Activated T-helper 9 cell treated with anti-CD3 and anti-CD28 coated beads, Interleukin-2, amount 50 U/mL, for 16 hours (primary cell): Measurements from ENCODE around the gene RIN3.
A peak's percentile ranks its signal among the peaks of the same experiment; 100 is the strongest.

ENCODE experiments used
- DNase-seq: peaks from one replicate; pipeline ENCODE4 v3.0.0-alpha.2; 2020; ENCODE audit warnings: low read depth

The RIN3 gene, protein sequence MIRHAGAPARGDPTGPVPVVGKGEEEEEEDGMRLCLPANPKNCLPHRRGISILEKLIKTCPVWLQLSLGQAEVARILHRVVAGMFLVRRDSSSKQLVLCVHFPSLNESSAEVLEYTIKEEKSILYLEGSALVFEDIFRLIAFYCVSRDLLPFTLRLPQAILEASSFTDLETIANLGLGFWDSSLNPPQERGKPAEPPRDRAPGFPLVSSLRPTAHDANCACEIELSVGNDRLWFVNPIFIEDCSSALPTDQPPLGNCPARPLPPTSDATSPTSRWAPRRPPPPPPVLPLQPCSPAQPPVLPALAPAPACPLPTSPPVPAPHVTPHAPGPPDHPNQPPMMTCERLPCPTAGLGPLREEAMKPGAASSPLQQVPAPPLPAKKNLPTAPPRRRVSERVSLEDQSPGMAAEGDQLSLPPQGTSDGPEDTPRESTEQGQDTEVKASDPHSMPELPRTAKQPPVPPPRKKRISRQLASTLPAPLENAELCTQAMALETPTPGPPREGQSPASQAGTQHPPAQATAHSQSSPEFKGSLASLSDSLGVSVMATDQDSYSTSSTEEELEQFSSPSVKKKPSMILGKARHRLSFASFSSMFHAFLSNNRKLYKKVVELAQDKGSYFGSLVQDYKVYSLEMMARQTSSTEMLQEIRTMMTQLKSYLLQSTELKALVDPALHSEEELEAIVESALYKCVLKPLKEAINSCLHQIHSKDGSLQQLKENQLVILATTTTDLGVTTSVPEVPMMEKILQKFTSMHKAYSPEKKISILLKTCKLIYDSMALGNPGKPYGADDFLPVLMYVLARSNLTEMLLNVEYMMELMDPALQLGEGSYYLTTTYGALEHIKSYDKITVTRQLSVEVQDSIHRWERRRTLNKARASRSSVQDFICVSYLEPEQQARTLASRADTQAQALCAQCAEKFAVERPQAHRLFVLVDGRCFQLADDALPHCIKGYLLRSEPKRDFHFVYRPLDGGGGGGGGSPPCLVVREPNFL

DNA sequence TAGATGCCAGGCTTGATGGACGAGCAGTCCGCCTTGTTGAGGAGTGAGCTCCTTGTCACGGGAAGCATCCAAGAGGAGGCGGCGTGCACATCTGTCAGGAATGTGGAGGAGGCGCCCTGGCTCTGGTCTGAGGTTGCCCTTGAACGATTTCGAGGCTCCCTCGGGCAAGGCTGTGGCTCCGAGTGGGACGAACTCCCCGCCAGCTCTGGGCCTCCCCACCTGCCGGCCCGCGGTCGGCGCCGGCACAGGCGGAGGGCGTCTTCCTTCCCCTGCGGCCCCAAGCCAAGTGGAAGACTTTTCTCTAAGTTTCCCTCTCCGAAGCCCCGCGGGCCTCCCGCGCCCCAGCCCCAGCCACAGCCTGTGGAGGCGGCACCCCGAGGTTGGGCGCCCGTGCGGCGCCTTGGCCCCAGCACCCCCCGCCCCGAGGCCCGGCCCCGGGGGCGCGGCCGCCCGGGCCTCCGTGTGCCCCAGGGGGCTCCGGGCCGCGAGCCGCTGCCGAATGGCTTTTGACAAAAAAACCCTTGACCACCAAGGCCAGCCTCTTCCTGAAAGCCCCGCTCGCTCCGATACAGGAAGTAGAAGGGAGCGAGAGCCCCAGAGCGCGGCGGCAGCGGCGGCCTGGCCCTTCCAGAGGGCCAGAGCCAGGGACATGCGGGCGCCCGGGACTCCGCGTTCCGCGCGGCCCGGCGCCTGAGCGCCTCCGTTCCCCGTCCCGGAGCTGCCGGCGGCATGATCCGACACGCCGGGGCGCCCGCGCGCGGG is at the start of gene RIN3:
TSS of gene RIN3 (plus strand) at position 578 of the 762 bp plus-strand sequence. CDS start at position 730, 152 bp downstream.
- DNase-seq: peak; percentile 13

DNA sequence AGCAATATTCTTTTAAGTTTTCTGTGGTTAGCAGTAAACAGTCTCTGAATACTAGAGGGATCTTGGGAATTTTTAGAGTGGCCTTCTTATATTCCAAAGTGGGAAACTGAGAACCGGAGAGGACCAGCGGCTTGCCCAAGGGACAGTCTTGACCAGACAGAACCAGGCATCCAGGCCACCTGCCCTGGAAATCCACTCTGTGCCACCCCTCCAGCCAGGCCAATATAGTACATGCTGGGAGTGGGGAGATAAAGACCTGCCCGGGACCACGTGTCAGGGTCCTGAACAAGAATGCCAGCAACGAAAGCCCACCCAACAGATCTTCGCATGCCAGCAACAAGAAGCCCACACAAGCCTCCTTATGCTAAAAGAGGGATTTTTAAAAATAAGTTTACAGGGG is 49.4 kb upstream of the RIN3 start:
- no peak for DNase-seq

DNA sequence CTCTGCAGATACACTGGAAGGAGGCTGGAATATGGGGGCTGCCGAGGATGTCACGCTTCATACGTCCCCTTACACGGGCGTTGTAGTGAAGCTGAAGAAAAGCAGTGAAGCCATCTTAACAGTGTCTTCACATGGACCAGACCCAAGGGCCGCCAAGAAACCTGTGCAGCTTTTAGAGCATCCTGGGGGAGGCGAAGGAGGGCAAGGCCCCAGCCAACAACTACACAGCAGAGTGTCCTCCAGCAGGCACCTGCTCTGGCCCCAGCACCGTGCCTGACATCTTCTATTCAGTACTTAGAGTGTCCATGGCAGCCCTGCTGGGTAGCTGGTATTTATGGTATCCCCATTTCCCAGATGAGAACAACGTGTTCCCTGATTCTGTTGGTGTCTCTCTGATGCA is 48.9 kb upstream of the RIN3 start:
- no peak for DNase-seq

DNA sequence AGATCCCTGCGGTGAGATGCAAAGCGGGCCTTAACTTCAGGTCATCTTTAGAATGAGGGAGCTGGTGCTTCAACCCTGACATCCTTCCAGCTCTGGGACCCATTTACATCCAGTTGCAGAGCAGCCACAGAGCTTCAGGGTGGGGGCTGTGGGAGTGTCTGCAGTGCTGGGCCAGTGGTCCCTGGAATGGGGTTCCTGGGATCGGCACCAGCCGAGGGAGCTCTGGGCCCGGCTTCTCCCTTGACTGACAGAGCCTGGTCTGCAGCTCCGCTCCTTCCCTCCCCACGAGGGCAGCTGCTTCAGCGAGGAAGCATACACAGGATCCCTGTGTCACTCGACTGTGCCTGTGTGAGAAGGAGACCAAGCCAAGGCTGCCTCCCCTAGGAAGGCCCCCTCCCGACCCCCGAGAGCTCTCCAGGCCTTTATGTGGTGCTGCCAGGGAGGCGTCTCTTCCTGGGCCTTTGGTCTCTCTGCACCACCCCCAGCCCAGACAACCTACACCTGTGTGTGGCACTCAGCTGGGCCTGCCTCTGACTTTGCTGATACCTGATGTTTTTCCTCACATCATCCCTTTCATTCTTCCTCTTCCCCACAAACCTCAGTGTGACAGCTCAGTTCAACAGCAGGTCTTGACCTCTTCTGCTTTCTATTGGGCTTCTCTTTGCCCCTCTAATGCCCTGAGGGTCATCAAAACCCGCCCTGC is 48.1 kb upstream of the RIN3 start:
- DNase-seq: no peak

DNA sequence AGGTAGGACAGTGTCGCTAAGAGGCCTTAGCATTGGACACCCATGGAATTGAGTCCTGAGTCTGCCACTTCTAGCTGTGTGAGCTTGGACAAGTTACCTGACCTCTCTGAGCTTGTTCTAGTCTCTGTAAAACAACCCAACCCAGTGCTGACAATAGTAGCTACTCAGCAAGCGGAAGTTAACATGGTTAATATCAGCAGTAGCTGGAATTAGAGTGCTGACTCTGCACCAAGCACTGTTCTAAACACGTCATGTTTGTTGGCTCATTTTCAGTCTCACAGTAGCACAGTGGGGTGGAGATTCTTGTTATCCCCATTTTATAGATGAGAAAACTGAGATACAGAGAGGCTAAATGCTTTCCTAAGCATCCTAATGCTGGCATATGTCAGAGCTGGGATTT is 47.5 kb upstream of the RIN3 start:
- no peak for DNase-seq

DNA sequence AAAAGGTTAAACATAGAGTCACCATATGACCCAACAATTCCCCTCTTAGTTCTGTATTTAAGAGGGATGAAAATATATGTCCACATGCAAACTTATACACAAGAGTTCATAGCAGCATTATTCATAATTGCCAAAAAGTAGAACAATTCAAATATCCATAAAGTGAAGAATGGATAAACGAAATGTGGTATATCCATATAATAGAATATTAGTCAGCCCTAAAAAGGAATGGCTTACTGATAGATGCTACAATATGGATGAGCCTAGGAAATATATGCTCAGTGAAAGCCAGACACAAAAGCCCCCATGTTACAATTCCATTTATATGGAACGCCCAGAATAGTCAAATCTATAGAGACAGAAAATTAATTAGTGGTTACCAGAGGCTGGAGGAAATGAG is 44.1 kb upstream of the RIN3 start:
- DNase-seq: no peak

DNA sequence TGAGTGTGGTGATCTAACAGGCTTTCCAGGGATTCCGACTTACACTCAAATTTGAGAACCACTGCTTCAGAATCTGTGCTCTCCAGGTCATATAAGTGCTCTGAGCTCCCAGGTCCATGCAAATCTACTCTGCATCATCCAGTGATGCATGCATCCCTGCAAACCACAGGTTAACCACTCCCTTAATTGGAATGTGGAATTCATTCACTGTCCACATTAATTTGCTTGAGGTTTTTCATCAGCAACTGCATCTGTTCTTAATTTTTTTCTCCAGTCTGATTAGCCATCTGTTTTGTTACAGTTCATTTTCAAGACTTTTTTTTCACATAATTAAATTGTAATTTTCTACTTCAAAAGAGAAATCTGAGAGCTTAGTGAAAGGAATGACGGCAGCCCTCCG is 43.4 kb upstream of the RIN3 start:
- no peak for DNase-seq

DNA sequence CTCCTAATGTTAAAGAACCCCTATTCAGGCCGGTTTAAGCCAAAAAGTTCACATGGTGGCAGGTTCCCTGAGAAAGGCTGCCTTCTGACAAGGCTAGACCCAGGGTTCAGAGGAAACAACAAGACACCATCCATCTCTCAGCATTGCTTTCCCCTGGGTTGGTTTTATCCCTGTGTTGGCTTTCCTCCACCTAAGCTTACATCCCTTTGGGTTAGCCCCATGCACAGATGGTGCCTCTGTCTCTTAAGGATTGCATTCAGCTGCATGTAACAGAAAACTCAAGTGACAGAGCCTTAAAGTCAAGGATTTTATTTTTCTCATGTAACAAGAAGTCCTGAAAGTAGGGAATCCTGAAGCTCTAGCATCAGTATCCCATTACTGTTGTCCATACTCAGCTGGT is 42.8 kb upstream of the RIN3 start:
- no peak for DNase-seq

DNA sequence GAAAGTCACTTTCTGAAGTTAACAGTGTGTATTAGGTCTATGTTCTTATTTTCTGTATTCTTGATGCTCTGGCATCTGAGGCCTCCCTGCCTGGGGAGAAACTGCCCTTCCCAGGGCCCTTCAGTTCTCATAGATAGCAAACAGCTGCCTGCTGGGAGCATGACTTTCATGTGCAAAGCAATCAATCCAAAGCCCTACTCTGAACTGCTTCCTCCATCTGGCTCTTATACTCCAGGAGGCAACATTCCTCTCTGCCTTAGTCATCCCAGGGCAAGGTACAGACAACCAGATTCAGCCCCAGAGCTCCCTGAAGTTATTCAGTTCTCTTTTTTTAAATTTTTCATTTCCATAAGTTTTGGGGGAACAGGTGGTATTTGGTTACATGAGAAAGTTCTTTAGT is 41.7 kb upstream of the RIN3 start:
- no peak for DNase-seq

DNA sequence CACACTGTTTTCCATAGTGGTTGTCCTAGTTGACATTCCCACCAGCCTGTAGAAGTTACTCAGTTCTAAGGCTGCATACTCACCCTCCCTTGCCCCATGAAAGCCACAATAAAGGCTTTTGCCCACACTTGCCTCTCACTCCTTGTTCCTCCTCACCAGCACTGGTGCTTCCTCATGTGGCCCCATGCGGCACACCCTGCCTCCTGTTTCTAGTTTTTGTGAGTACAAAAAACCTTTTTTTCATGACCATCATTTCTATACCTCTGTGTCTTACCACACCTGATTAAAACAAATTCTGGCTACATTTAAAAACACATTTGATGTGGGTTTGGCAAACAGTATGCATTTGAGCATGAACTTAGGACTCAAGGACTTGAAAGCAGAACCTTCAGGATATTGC is 40.7 kb upstream of the RIN3 start:
- DNase-seq: no peak

DNA sequence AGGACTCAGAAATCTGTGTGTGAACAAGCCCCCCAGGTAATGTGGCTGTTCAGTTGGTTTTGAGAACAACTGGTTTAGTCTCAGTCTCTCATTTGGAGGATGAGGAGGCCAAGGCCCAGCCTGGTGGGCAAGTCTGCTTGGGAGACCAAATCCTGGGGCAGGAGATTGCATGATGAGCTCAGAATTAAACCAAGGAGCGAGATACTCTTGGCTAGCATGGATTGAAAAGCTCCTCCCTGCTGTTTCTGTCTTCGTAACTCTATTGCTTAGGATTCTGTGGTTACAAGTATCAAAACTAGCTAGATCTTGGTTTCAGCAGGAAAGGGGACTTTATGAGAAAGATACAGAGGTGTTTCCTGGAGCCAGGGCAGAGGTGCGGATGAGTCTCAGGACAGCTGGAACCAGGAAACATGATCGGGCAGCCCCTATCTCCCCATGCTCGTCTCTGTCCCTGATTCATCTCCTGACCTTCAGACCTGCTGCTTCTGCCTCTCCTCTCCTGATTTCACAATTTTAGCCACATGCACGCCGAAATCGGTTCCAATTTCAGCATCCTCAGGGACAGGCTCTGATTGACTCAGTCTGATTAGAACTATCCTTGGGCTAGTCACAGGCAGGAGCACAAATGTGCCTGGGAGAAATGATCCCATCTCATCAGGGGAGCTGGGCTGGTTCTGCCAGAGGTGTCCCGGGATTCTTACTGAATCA is 40.2 kb upstream of the RIN3 start:
- no peak for DNase-seq

DNA sequence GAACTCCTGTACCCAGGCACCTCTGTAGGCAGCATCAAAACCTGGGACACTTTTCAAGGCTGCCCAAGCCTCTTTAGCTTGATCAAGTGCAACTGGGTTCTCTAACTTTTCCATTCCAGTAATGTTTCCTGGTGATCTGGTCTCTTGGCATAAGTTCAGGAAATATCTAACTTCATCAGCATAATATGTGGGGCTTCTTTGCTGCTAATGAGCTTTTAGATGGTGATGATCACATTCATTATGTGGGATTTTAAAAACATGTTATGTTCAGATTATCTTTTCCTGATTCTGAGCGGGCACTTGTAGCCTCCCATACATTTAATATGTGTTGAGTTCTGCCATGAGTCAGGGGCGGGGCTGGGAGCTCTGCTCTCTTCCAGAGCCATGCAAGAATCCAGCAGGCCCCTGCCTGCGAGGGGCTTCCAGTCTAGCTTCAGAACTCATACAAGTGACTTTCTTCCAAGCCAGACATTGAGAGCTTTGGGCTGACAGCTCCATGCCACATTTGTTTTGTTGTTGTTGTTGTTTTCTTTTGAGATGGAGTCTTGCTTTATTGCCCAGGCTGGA is 39.5 kb upstream of the RIN3 start:
- DNase-seq: no peak

DNA sequence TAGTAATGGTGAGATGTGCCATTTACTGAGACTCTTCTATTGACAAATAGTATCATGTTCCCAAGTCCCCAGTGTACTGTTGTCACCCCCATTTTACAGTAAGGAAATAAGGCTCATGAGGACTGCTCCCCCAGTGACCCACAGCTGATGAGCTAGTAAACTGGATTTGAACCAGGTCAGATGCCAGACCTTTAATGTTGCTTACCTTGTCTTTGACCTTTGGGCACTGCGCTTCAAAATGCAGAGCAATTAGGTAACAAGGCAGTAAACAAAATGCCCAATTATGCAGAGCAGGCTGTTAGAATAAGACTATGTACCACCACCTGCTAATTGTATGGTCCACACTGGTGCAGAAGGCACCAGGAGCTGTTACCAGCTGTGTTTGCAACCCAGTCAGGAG is 38.5 kb upstream of the RIN3 start:
- no peak for DNase-seq

DNA sequence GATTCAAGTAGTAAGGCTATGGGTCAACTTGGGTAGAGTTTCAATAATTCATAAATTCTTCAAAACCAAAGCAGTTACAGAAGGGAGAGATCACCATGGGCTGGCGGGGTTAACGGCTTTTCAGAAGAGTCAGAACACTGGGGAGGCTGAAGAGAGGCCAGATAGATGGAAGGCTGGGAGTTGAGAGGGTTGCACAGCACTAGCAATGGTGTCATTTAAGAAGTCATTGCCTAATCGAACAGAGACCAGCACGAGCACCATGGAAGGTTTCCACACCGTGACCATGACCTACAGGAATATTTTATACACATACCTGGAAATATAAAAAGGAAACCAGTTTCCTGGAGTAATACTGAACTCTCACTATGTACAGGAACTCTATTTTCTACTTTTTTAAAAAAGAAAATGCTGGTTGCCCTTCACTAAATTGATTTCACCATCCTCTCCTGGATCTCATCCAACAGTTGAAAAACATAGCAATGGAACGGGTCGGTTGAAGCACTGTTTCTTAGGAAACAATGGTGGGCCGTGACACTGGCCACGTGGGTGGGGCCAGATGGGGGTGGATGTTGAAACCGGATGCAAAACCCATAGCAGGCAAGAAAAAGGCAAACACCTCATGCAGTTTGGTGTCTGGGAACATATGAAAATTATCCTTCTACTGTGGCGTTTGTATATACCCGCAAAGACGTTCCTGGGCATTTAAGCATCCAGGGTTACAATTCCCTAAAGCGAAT is 38.0 kb upstream of the RIN3 start:
- DNase-seq: no peak

DNA sequence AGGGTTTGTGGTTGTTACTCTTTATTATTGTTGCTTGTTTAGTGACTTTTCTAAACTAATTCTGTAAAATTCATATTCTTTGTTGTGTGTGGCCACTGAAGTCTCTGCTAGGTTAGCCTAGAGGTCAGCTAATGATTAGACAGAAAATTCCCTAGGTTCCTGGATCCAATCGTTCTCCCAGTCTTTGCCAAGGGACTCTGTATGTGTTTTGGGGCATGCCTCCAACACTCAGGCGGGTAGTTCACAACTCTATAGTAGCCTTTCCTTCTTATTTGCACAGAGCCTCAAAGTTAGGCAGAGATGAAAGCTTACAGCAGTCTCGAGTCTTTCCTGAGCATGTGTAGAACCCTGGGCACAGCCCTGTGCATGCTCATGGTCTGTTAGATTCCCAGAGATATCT is 32.7 kb upstream of the RIN3 start:
- no peak for DNase-seq

DNA sequence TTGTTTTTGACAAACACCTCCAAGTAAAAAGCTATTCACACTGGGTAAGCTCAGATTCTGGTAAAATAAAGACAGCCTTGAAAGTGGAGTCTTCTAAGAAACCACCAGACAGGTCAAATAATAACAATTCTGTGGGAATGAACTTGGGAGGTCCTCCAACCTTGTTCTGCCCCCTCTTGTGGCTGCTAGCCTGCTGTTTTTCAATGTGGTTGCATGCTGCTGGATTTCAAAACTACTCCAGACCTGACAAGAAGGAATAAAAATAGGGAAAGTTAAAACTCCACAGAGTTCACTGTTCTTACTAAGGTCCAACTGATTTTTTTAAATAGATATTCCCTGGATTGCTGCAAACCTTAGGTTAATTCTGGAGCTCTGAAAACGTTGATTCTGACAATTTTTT is 32.2 kb upstream of the RIN3 start:
- no peak for DNase-seq

DNA sequence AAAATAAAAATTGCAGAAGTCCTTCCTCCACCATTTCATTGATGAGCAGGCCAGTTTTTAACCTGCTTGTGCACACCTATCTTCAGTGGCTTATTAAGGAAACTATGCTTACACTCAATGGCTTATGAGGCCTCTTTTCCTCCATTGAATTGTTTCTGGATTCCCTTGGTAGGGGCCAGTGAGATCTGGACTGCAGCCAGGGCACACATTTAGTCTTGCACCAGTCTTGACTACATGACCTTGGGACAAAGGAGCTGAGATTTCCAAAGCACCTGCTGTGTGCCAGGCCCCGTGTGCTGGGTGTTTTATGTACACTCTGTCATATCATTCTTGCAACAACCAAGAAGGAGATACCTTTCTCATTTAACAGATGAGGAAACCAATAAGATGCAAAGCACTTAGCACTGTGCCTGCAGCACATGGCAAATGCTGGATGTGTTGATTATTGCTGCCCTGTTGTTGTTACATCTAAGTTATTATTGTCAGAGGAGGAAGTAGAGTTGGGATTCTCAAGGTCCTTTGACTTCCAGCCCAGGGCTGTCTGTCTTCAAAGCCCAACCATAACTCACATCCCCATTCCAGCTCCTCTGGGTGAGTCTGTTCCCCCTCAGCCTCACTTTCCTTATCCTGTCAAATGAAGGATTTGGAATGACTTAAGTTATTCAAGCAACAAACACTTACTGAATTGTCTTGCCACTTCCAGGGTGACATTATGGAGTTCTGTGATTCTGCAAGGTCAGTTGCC is 31.6 kb upstream of the RIN3 start:
- no peak for DNase-seq

DNA sequence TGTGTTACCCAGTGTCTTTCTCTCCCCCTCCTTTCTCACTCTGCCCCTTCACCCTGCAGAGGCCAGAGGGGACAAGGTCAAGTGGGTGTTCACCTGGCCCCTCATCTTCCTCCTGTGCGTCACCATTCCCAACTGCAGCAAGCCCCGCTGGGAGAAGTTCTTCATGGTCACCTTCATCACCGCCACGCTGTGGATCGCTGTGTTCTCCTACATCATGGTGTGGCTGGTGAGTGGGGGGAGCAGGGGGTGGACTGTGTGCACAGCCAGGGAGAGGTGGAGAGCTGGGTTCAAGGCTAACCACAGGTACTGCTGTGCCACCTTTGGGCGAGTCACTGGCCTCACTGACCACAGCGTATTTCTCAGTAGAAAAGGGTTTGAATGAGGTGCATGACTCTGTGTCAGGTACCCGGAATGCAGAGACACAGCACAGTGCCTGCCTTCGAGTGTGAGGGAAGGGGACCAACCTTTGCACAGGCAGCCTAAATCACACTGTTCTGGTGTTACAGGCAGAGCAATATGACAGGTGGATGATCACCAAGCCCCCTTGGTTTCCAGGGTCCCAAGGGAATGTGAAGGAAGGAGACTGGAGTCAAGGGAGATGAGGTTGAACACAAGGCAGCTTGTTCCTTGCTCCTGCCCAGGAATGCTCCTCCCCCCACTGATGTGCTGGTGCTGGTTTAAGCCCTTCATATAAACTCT is 30.8 kb upstream of the RIN3 start:
- DNase-seq: no peak
